IMR-90 (cell line): ENCODE results near the gene LONP2. TPM values are rescaled to one million over a fixed set of nuclear protein-coding genes. Genes with fewer than 3 reads are reported as not detected.
"Not testable (repeated sequence)": the region's sequence is repeated elsewhere in the genome, so short reads cannot be mapped to it uniquely, and the experiment has no call there.

Experiments used
- ATAC-seq: fragments of 200-7000 bp; cut with Tn5 transposase; 2 replicates; pipeline ENCODE4 v1.9.1; 2020; ENCODE audit warnings: low read depth, mild to moderate bottlenecking, moderate library complexity
- BruUV-seq: library from RNA; stranded (reverse); fragments of 400-500 nt; replicated peaks from 2 replicates; lab custom pipeline; 2021; lab: Mats Ljungman, UMichigan
- CTCF ChIA-PET: fragments of 300-600 bp; formaldehyde crosslinking; extraction: SDS; loops from one replicate; lab custom pipeline; 2021; ENCODE audit warnings: antibody characterized with exemption; lab: Yijun Ruan, JAX
- POLR2A ChIA-PET: fragments of 300-600 bp; sonication (Branson Sonifier 250); formaldehyde crosslinking; loops from one replicate; lab custom pipeline; 2022; ENCODE audit warnings: antibody characterized with exemption; ENCODE audit not compliant: unreplicated experiment; lab: Charles Lee
- DNase-seq: peaks from one replicate; pipeline ENCODE4 v3.0.0; 2013
- H2AFZ ChIP-seq: replicated peaks from 2 replicates; pipeline ENCODE3; 2013; ENCODE audit warnings: low read length, mild to moderate bottlenecking; ENCODE audit not compliant: poor library complexity
- H2AK5ac ChIP-seq: 2 replicates; pipeline ENCODE4 v1.6.1; 2013; ENCODE audit warnings: low read depth, low read length, inconsistent platforms
- H2AK9ac ChIP-seq: replicated peaks from 2 replicates; pipeline ENCODE3; 2013; ENCODE audit warnings: mild to moderate bottlenecking, low read depth, low read length, moderate library complexity; ENCODE audit not compliant: poor library complexity
- H2BK120ac ChIP-seq: 2 replicates; pipeline ENCODE4 v1.6.1; 2013; ENCODE audit warnings: low read depth, low read length, inconsistent platforms
- H2BK15ac ChIP-seq: 3 replicates; pipeline ENCODE4 v1.6.1; 2013; ENCODE audit warnings: low read depth, low read length, inconsistent platforms
- H2BK20ac ChIP-seq: 2 replicates; pipeline ENCODE4 v1.6.1; 2013; ENCODE audit warnings: low read depth, mild to moderate bottlenecking, inconsistent platforms, low read length, moderate library complexity
- H2BK5ac ChIP-seq: 2 replicates; pipeline ENCODE4 v1.6.1; 2013; ENCODE audit warnings: mild to moderate bottlenecking, low read depth, low read length, inconsistent platforms; ENCODE audit not compliant: poor library complexity, severe bottlenecking
- H3K14ac ChIP-seq: replicated peaks from 2 replicates; pipeline ENCODE4 v1.6.1; 2013; ENCODE audit warnings: low read depth, low read length, inconsistent platforms
- H3K18ac ChIP-seq: 2 replicates; pipeline ENCODE4 v1.6.1; 2013; ENCODE audit warnings: low read depth, low read length, control low read depth
- H3K23ac ChIP-seq: 2 replicates; pipeline ENCODE4 v1.6.1; 2013; ENCODE audit warnings: low read depth, low read length, inconsistent platforms
- H3K27ac ChIP-seq: 2 replicates; pipeline ENCODE4 v1.5.1; 2013; ENCODE audit warnings: mild to moderate bottlenecking, control low read depth, low read length; ENCODE audit not compliant: insufficient read depth
- H3K27me3 ChIP-seq: 2 replicates; pipeline ENCODE4 v1.6.1; 2013; ENCODE audit warnings: low read length; ENCODE audit not compliant: control insufficient read depth, insufficient read depth
- H3K36me3 ChIP-seq: 2 replicates; pipeline ENCODE4 v1.6.1; 2013; ENCODE audit warnings: low read length, mixed read lengths; ENCODE audit not compliant: control insufficient read depth, insufficient read depth
- H3K4ac ChIP-seq: 2 replicates; pipeline ENCODE4 v1.6.1; 2013; ENCODE audit warnings: low read depth, low read length, inconsistent platforms
- H3K4me1 ChIP-seq: 2 replicates; pipeline ENCODE4 v1.6.1; 2013; ENCODE audit warnings: low read length, mixed read lengths; ENCODE audit not compliant: control insufficient read depth, insufficient read depth
- H3K4me2 ChIP-seq: 2 replicates; pipeline ENCODE4 v1.6.1; 2013; ENCODE audit warnings: low read depth, mild to moderate bottlenecking, control low read depth, low read length, moderate library complexity
- H3K4me3 ChIP-seq: 2 replicates; pipeline ENCODE4 v1.5.1; 2013; ENCODE audit warnings: low read depth, mild to moderate bottlenecking, control low read depth, low read length, moderate library complexity; ENCODE audit not compliant: insufficient read depth
- H3K56ac ChIP-seq: 2 replicates; pipeline ENCODE4 v1.6.1; 2013; ENCODE audit warnings: low read length, inconsistent platforms; ENCODE audit not compliant: insufficient read depth; ENCODE audit errors: extremely low read depth
- H3K79me1 ChIP-seq, 2 experiments: 2 replicates each; pipeline ENCODE4 v1.6.1; 2013; ENCODE audit warnings: low read length in 2 of 2, inconsistent platforms in 1 of 2, low read depth in 1 of 2
- H3K9ac ChIP-seq: 2 replicates; pipeline ENCODE4 v1.6.1; 2013; ENCODE audit warnings: low read depth, low read length, control low read depth
- H3K9me1 ChIP-seq: 2 replicates; pipeline ENCODE4 v1.6.1; 2013; ENCODE audit warnings: low read length, inconsistent platforms; ENCODE audit not compliant: insufficient read depth
- H3K9me3 ChIP-seq: 2 replicates; pipeline ENCODE4 v1.6.1; 2013; ENCODE audit warnings: low read length; ENCODE audit not compliant: control insufficient read depth, insufficient read depth
- H4K20me1 ChIP-seq: 2 replicates; pipeline ENCODE4 v1.6.1; 2013; ENCODE audit warnings: low read length, inconsistent platforms; ENCODE audit not compliant: insufficient read depth
- H4K5ac ChIP-seq: 2 replicates; pipeline ENCODE4 v1.6.1; 2013; ENCODE audit warnings: mild to moderate bottlenecking, low read depth, low read length, control low read depth
- H4K8ac ChIP-seq, 2 experiments: 2 replicates each; pipeline ENCODE4 v1.6.1; 2013; ENCODE audit warnings: low read depth in 2 of 2, low read length in 2 of 2, control low read depth in 1 of 2, inconsistent platforms in 1 of 2
- H4K91ac ChIP-seq: 2 replicates; pipeline ENCODE4 v1.6.1; 2013; ENCODE audit warnings: low read depth, low read length, inconsistent platforms; ENCODE audit not compliant: insufficient read depth
- WGBS, 2 experiments: methylation state at CpG; one replicate each; pipeline versions ENCODE4 v1.1.5 to v1.1.7; 2013; ENCODE audit warnings: missing lambda C conversion rate in 2 of 2; ENCODE audit not compliant: insufficient read length in 1 of 2; ENCODE audit errors: extremely low coverage in 2 of 2; 5-methylcytosine and 5-hydroxymethylcytosine counted together
- dilution Hi-C: fragments of 300-500 bp; cut with HindIII; formaldehyde crosslinking; loops from one replicate; pipeline ENCODE4 v1.14.3; 2018; ENCODE audit warnings: low sequenced_read_pairs; ENCODE audit not compliant: unreplicated experiment
- in situ Hi-C: fragments of 300-500 bp; cut with MboI; formaldehyde crosslinking; loops from 3 replicates; pipeline ENCODE4 v1.14.3; 2019; ENCODE audit warnings: low sequenced_read_pairs, inconsistent platforms, mixed read lengths
- intact Hi-C: fragments of 100-400 bp; cut with micrococcal nuclease; formaldehyde crosslinking; loops from 2 replicates; pipeline ENCODE4 v1.10.0; 2022
- polyA plus RNA-seq, 3 experiments: library from polyadenylated mRNA; depleted of rRNA; stranded (reverse); fragments of >200 nt; gene quantifications; 2 replicates each; pipeline ENCODE4 v1.2.3, GENCODE V29; 2012; ENCODE audit warnings: low replicate concordance in 1 of 3
- total RNA-seq: library from RNA; depleted of rRNA; stranded (reverse); fragments of >200 nt; gene quantifications from 2 replicates; pipeline ENCODE4 v1.2.3, GENCODE V29; 2012

Gene LONP2
- total and polyA plus RNA-seq, 2 of the 4 experiments (the other 2 are of a cell fraction): 31.5 to 90.9 TPM

DNA sequence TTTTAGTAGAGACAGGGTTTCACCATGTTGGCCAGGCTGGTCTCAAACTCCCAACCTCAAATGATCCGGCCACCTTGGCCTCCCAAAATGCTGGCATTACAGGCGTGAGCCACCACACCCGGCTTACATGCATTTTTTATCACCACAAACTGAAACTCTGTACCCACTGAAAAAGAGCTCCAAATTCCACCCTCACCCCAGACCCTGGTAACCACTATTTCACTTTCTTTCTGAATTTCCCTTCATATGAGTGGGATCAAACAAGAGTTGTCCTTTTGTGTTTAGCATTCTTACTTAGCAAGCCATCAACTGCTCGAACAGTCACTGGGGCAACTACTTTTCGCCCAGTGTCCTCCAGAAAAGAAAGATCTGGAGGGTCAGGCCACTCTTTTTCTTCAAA, 110.3 kb downstream of the LONP2 start:
- in situ Hi-C loops: loop anchor here (5.0 kb wide), 1 partner anchor 273 kb away; no protein-coding TSS in a partner anchor
- intact Hi-C loops, H3K56ac ChIP-seq: not testable (repeated sequence)

More for the DNA sequence above, 110.3 kb downstream of the LONP2 start:
- H4K20me1 ChIP-seq, H2BK15ac ChIP-seq, H2BK120ac ChIP-seq, POLR2A ChIA-PET, H3K27ac ChIP-seq, H2AK5ac ChIP-seq, H3K18ac ChIP-seq, H3K4ac ChIP-seq, H2AK9ac ChIP-seq, H2BK5ac ChIP-seq, H2BK20ac ChIP-seq, H3K4me3 ChIP-seq, ATAC-seq, H3K9ac ChIP-seq, H3K9me3 ChIP-seq, dilution Hi-C loops, H3K23ac ChIP-seq, H3K14ac ChIP-seq, H3K9me1 ChIP-seq, BruUV-seq, H4K8ac ChIP-seq, H3K4me1 ChIP-seq, H3K4me2 ChIP-seq, H4K91ac ChIP-seq, H2AFZ ChIP-seq, DNase-seq, H3K27me3 ChIP-seq, H4K5ac ChIP-seq: not testable (repeated sequence)
- CTCF ChIA-PET: interaction anchor here (0.9 to 3.8 kb wide), 5 partner anchors 16 to 276 kb away, joined by 3 to 28 read pairs (median 3); no protein-coding TSS in a partner anchor
- H3K79me1 ChIP-seq: peaks cover 35 to 66% of the 10 kb centered on the region in 2 experiments
- 100% methylated on average over 2 of the region's 5 CpGs; no CpG with 5 or more reads in 1 of the 2 experiments for WGBS, 2 experiments
- H3K36me3 ChIP-seq: peaks cover 31% of the 10 kb centered on the region
